Panc1 (cell line): Measurements from ENCODE around the gene TTLL7.

Source experiments
- POLR2AphosphoS5 ChIP-seq: IDR thresholded peaks from 2 replicates; pipeline ENCODE4 v1.6.1; 2012; ENCODE audit warnings: mild to moderate bottlenecking, low read depth, low read length, moderate library complexity
- SIN3A ChIP-seq: IDR thresholded peaks from 2 replicates; pipeline ENCODE4 v1.6.1; 2012; ENCODE audit warnings: low read depth, mild to moderate bottlenecking, low read length, moderate library complexity, borderline replicate concordance; ENCODE audit not compliant: insufficient read depth
- TF ChIP-seq, protein P1 (sequence below): fragments of 450-650 bp; IDR thresholded peaks from 2 replicates; pipeline ENCODE4 v1.5.1; 2017; ENCODE audit warnings: mild to moderate bottlenecking
- TF ChIP-seq, protein P2 (sequence below), 2 experiments: IDR thresholded peaks; 2 replicates each; pipeline ENCODE4 v1.6.1; 2011 to 2012; ENCODE audit warnings: low read depth in 2 of 2, control low read depth in 1 of 2, low read length in 1 of 2, mild to moderate bottlenecking in 1 of 2, moderate library complexity in 1 of 2; ENCODE audit not compliant: insufficient read depth in 1 of 2

DNA sequence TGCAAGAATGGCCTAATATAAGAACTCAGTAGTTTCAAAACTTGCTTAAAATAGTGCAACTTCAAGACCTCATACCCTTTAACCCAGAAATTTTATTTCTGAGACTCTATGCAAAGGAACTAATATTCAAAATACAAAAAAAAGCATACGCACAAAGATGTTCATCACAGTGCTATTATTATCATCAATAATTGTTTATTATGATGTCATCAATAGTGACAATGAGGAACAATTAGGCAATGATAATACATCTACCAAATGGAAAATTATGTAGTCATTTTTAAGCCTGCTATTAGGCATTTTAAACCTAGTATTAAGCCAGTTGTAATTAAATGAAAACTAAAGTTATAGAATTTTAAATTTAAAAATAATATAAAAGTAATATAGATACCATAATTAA lies 3.3 kb downstream of the TTLL7 start:
- TF ChIP-seq, protein P1, sequence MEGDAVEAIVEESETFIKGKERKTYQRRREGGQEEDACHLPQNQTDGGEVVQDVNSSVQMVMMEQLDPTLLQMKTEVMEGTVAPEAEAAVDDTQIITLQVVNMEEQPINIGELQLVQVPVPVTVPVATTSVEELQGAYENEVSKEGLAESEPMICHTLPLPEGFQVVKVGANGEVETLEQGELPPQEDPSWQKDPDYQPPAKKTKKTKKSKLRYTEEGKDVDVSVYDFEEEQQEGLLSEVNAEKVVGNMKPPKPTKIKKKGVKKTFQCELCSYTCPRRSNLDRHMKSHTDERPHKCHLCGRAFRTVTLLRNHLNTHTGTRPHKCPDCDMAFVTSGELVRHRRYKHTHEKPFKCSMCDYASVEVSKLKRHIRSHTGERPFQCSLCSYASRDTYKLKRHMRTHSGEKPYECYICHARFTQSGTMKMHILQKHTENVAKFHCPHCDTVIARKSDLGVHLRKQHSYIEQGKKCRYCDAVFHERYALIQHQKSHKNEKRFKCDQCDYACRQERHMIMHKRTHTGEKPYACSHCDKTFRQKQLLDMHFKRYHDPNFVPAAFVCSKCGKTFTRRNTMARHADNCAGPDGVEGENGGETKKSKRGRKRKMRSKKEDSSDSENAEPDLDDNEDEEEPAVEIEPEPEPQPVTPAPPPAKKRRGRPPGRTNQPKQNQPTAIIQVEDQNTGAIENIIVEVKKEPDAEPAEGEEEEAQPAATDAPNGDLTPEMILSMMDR = no peak
- TF ChIP-seq POLR2AphosphoS5 = no peak
- TF ChIP-seq, protein P2, sequence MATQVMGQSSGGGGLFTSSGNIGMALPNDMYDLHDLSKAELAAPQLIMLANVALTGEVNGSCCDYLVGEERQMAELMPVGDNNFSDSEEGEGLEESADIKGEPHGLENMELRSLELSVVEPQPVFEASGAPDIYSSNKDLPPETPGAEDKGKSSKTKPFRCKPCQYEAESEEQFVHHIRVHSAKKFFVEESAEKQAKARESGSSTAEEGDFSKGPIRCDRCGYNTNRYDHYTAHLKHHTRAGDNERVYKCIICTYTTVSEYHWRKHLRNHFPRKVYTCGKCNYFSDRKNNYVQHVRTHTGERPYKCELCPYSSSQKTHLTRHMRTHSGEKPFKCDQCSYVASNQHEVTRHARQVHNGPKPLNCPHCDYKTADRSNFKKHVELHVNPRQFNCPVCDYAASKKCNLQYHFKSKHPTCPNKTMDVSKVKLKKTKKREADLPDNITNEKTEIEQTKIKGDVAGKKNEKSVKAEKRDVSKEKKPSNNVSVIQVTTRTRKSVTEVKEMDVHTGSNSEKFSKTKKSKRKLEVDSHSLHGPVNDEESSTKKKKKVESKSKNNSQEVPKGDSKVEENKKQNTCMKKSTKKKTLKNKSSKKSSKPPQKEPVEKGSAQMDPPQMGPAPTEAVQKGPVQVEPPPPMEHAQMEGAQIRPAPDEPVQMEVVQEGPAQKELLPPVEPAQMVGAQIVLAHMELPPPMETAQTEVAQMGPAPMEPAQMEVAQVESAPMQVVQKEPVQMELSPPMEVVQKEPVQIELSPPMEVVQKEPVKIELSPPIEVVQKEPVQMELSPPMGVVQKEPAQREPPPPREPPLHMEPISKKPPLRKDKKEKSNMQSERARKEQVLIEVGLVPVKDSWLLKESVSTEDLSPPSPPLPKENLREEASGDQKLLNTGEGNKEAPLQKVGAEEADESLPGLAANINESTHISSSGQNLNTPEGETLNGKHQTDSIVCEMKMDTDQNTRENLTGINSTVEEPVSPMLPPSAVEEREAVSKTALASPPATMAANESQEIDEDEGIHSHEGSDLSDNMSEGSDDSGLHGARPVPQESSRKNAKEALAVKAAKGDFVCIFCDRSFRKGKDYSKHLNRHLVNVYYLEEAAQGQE (IDR thresholded peaks at IDR 0.05; ENCODE audit: insufficient read depth in 1 of 2, low read depth in 2 of 2, low read length in 1 of 2) = no peak
- no peak for TF ChIP-seq SIN3A
